Peyer's patch (tissue), 4 donors: ENCODE data around the gene TMEM243.
"Not testable (repeated sequence)": the region's sequence is repeated elsewhere in the genome, so short reads cannot be mapped to it uniquely, and the experiment has no call there.

Experiments
- POLR2A ChIP-seq, 2 donors: fragments of 450-650 bp; IDR thresholded peaks; one replicate each; pipeline ENCODE4 v1.5.1; 2017; ENCODE audit warnings: antibody characterized with exemption in 2 of 2, mild to moderate bottlenecking in 2 of 2, moderate library complexity in 2 of 2
- TF ChIP-seq, protein P1 (sequence below), 6 experiments: fragments of 450-650 bp in 4 of 6; fragments of 200-600 bp in 2 of 6; sonication (generic) in 1 of 6; IDR thresholded peaks; one replicate each; pipeline ENCODE4 v1.5.1; 2017 to 2019; ENCODE audit warnings: antibody characterized with exemption in 6 of 6, mild to moderate bottlenecking in 3 of 6, moderate library complexity in 1 of 6

DNA sequence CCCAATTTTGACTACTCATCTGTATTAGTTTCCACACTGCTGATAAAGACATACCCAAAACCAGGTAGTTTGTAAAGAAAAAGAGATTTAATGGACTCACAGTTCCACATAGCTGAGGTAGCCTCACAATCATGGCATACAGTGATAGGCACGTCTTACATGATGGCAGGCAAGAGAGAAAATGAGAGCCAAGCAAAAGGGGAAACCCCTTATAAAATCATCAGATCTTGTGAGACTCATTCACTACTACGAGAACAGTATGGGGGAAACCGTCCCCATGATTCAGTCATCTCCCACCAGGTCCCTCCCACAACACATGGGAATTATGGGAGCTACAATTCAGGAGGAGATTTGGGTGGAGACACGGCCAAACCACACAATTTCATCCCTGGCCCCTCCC is 15.6 kb downstream of the TMEM243 start:
- TF ChIP-seq, protein P1, sequence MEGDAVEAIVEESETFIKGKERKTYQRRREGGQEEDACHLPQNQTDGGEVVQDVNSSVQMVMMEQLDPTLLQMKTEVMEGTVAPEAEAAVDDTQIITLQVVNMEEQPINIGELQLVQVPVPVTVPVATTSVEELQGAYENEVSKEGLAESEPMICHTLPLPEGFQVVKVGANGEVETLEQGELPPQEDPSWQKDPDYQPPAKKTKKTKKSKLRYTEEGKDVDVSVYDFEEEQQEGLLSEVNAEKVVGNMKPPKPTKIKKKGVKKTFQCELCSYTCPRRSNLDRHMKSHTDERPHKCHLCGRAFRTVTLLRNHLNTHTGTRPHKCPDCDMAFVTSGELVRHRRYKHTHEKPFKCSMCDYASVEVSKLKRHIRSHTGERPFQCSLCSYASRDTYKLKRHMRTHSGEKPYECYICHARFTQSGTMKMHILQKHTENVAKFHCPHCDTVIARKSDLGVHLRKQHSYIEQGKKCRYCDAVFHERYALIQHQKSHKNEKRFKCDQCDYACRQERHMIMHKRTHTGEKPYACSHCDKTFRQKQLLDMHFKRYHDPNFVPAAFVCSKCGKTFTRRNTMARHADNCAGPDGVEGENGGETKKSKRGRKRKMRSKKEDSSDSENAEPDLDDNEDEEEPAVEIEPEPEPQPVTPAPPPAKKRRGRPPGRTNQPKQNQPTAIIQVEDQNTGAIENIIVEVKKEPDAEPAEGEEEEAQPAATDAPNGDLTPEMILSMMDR (IDR thresholded peaks at IDR 0.05): not testable (repeated sequence)
- not testable (repeated sequence) for TF ChIP-seq POLR2A (IDR thresholded peaks at IDR 0.05)
